Middle frontal gyrus (tissue), 1 donor: ENCODE data around the gene PTPRG.

ENCODE experiments used
- DNase-seq: peaks from one replicate; pipeline ENCODE4 v3.0.0-alpha.2; 2015; ENCODE audit warnings: low spot score; ENCODE audit errors: extremely low spot score

The PTPRG gene

DNA sequence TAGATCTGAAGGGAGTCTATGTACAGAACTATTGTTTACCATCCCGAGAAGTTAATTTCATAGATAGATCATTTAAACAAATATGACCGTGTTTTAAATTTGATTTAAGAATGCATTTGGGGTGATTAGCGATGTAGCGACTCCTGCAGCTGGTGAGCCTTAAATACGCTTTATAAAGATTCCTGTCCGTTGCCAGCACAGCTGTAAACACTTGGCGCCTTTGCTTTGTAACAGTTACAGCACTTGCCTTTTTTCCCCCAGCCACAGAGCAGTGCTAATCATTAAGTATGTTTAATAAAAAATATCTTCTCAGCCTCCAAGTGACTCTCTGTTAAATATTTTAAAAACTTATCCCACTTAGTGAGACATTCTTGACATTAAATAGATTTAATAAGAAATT, 478.2 kb downstream of the PTPRG start:
- no peak for DNase-seq

GRCh38 chr3:62041681-62042080, 480.3 kb downstream of the PTPRG start:
- DNase-seq, result no peak

DNA sequence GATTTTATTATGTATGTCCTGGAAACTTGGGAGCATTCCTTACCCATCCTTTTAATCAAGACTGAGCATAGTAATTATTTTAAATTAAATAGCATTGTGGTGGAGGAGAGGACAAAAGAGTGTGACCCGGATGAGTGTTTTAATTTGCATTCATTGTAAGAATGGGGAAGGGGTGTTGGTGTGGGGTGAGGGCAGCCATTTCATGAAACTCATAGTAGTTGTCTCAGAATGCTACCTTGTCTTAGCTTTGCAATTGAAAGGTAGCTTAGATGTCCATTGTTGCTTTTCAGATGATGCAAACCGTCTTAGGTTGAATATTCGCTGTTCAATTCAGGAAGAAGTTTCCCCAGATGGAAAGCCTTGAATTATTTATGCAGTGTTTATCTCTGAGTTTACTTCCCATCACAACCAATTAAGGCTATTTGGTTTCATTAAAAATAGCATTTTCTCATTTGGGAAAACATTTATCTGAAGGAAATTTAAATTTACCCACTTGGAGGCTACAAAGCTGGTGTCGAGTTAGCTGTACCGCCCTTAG, 483.6 kb downstream of the PTPRG start:
- DNase-seq, result no peak

DNA sequence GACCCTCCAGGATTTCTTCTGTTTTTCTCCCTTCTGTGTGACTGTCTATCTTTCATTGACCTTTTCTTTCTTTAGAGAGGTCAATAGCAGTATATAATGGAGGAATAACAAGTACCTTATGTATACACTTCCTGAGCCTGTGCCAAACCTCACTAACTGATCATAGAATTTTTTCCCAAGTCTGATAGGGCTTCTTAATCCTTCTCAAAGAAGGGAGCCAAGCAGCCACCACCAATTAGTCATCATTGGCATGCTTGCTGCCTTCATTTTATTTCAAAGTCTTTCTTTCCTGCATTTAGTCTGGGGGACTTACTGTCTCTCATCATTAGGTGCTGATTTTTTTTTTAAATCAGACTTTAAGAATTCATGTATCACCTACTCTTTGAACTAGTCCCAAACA, 485.0 kb downstream of the PTPRG start:
- no peak for DNase-seq

- DNase-seq, result no peak
Measured at GRCh38 chr3:62048577-62048976, 487.2 kb downstream of the PTPRG start.

DNA sequence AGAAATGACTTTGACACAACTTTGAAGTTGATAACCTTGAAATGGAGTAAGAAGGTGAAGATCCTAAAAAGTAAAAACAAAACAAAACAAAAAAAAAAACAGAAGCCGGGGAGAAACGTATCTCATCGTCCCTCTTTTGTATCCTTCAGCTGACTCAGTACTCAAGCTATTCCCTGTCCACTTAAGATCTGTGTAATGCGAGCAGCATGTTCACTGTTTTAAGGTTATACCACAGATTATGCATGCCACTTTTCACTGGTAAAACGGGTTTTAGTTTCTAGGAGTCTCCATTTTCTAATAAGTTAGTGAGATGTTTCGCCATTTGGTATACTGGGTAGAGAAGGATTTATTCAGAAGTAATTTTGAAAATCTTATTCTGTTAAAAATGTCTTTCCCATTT, 487.7 kb downstream of the PTPRG start:
- DNase-seq, result no peak

- no peak for DNase-seq
Measured at GRCh38 chr3:62051506-62051905, 490.1 kb downstream of the PTPRG start.

DNA sequence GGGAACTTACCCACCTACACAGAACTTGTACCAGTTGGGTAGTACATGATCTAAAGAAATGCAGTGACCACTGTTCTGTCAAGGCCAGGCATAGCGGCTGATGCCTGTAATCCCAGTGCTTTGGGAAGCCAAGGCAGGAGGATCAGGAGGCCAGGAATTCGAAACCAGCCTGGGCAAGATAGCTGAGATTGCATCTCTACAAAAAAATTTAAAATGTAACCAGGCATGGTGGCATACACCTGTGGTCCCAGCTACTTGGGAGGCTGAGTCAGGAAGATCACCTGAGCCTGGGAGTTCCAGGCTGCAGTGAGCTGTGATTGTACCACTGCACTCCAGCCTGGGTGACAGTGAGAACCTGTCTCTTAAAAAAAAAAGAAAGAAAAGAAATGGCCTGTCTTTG, 491.0 kb downstream of the PTPRG start:
- no peak for DNase-seq

DNA sequence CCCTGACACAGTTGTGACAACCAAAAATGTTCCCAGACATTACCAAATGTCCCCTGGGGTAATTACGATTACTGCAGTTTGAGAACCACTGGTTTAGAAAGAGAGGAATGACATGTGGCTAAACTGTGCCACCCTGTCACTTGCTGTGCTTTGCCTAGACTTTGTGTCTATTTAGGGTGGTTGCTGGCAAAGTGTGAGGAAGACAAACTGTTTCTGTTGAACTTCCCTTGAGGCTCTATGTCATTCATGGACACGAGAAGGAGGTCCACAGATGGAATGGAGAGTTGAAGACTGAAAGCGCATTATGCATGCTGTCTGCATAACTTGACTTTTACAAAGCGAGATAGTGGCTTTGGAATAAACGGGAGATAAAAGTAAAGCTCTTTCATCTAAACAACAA, 495.3 kb downstream of the PTPRG start:
- no peak for DNase-seq

- no peak for DNase-seq
Measured at GRCh38 chr3:62057339-62058047, 496.1 kb downstream of the PTPRG start.

DNA sequence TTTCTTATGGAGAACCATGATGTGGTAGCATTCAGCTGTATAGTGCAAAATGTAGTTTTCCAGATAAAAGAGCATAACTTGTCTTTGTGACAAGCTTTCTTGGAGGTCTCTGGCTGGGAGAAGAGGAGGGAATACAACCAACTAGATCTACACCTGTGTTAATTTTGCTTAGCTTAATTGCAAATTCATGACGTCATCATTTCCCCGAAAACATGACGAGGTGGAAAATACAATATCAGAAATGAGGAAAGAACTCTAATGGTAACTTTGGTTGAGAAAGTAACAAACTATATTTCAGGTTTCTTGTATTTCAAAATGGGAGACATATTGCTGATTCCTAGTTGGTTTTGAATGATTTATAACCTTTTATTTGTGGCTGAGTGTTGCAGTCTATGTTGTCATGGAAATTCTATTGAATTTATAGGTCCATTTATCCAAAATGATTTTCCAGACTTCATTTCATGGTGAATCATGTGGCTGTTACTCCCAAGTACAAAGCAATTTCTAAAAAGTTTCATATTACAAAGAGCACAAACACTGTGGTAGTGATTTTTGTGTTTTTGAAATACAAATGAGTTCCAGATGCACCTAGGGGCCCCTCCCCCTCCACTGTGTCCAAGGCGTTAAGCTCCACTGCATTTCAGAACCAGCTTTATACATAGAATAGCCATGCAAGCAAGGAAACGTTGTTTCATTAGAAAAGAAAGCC, 504.8 kb downstream of the PTPRG start:
- DNase-seq, result no peak

DNA sequence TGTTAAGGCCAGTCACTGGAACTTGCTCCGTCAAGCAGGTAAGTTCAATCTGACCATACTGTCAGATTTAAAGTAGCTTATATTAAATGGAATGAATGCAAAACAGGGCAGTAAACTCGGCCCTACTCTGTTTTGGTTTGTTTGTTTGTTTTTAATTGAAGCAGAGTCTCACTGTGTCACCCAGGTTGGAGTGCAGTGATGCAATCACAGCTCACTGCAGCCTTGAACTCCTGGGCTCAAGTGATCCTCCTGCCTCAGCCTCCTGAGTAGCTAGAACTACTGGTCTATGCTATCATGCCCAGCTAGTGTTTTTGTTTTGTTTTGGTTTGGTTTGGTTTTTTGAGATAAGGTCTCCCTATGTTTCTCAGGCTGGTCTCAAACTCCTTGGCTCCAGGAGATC, 507.0 kb downstream of the PTPRG start:
- no peak for DNase-seq

- no peak for DNase-seq
Measured at GRCh38 chr3:62070891-62071290, 509.5 kb downstream of the PTPRG start.

DNA sequence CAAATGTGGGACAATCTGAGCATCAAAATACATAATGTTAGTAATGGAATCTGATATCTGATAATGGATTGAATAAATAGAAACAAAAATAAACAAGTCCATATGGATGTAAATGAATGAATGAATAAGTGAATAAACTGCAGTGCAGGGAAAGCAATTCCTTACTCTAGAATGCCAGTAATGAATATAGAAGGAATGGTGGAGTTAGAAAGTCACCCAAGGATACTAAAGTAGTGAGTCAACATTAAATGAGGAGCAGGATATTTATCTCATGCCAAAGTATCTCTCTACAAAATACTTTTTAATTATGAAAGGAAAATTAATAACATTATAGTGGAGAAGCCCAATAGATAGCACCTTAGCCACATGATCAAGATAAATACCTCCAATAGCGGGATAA, 511.7 kb downstream of the PTPRG start:
- DNase-seq, result no peak

- no peak for DNase-seq
Measured at GRCh38 chr3:62084558-62084957, 523.2 kb downstream of the PTPRG start.

GRCh38 chr3:62088472-62089104, 527.2 kb downstream of the PTPRG start:
- DNase-seq, result no peak

- no peak for DNase-seq
Measured at GRCh38 chr3:62090066-62090465, 528.7 kb downstream of the PTPRG start.

GRCh38 chr3:62090519-62090918, 529.1 kb downstream of the PTPRG start:
- DNase-seq, result no peak

- DNase-seq, result no peak
Measured at GRCh38 chr3:62093025-62093424, 531.7 kb downstream of the PTPRG start.

- no peak for DNase-seq
Measured at GRCh38 chr3:62094461-62094860, 533.1 kb downstream of the PTPRG start.

DNA sequence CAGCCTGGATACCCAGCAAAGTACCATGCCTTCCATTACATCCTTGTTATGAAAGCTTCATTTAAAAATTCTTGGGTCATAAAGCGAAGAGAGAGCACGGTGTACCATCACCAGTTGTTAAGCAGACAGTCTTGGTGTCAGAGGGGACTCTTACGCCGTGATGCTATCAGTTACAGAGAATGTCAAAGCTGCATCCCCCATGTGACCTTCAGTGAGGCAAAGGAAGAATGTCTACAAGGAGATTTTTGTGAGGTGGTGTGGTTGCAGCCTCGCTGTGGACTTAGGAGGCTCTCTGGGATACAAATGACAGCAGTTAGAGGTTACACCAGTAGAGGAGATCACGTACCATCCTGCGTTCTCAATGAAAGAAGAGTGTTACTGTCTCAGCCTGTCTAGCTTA, 533.7 kb downstream of the PTPRG start:
- DNase-seq, result no peak

- no peak for DNase-seq
Measured at GRCh38 chr3:62095756-62096155, 534.4 kb downstream of the PTPRG start.
